Raji (cell line): ENCODE data around the gene ZBTB1.

Experiments used
- POLR2A ChIP-seq: IDR thresholded peaks from 2 replicates; pipeline ENCODE4 v1.6.1; 2011; ENCODE audit warnings: low read depth, low read length, control low read depth; ENCODE audit not compliant: insufficient read depth

Gene ZBTB1

DNA sequence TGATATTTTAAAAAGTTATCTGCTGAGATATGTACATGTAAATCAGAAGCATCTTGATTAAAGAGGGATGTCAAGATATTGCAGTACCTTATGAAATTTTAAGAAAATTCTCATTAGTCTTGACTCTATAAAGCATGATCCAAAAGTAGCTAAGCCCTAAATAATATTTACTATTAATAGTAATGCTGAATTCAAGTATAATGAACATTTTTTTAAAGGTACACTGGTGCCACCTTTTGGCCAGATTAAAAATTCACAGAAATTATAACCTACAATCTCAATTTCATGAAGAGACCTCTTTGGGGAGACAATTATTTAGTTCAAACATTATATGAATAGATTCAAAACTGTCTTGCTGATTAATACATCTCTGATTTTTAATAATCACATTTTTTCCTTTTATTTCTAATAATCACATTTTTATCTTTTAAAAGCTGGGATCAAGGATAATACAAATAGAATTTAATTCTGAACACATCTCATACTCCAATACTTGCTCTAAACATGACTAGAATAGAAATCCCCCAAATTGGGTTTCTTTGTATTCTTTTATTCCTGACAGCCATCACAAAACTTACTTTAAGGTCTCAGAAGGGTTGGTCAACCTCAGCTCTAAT, 25.8 kb upstream of the ZBTB1 start:
- no peak for TF ChIP-seq POLR2A

DNA sequence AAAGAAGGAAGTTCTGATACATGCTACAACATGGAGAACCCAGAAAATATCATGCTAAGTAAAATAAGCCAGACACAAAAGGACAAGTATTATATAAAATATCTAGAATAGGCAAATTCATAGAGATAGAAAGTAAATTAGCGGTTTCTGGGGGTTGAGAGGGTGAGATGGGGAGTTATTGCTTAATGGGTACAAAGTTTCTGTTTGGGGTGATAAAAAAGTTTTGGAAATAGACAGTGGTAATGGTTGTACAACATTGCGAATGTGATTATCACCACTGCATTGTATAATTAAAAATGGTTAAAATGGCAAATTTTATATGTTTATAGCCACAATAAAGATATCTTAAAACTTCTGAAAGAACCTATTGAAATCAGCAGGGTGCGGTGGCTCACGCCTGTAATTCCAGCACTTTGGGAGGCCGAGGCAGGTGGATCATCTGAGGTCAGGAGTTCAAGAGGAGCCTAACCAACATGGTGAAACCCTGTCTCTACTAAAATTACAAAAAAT, 15.9 kb upstream of the ZBTB1 start:
- TF ChIP-seq POLR2A: no peak

DNA sequence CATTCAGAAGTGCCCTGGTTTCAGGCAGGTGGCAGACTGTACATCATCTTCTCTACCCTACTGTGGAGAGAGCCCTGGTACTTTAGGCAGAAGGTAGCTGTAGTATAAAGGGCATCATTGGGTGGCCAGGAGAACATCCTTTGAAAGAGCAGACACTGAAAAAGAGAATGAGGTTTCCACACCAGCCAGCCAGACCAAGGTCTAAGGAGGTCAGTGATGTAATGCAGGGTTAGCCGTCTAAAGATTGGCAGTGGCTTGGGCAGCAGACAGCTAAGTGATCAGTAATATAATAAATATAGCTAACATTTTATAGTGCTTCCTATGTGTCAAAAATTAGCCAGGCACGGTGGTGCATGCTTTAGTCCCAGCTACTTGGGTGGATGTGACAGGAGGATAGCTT, 12.9 kb upstream of the ZBTB1 start:
- no peak for TF ChIP-seq POLR2A

DNA sequence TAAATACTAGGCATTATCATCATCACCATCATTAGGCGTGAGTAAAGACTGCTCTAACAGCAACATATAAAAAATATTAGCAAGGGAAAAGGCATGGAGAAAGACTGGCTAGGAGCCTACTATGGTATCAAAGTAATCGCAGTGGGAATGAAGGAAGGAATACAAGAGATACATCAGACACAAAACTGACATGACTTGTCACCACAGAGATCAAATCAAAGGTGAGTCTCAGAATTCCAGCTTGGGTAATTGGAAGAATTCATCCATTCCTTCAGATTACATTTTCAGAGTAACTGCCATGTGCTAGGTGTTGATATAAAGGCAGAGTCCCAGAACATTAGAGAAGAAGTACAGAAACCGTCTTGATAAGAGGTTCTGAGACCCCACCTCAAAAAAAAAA, 11.1 kb upstream of the ZBTB1 start:
- no peak for TF ChIP-seq POLR2A

DNA sequence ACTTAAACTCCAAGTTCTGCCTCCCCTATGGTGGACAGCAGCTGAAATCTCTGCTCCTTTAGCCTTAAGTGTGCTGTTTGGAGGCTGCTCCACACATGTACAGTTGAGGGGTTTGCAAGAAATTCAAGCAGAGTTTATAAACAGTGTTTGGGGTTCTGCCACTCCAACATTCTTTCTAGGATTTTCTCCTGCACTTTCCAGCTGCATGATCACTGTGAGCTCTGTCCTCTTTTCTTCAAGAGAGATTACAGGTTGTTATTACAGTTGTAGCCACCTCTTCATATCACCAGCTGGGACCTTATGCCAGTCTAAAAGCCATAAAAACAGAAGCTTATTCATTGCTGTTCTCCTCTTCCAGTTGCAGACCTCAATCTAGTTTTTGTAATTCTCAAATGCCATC, 9.3 kb upstream of the ZBTB1 start:
- TF ChIP-seq POLR2A: no peak

DNA sequence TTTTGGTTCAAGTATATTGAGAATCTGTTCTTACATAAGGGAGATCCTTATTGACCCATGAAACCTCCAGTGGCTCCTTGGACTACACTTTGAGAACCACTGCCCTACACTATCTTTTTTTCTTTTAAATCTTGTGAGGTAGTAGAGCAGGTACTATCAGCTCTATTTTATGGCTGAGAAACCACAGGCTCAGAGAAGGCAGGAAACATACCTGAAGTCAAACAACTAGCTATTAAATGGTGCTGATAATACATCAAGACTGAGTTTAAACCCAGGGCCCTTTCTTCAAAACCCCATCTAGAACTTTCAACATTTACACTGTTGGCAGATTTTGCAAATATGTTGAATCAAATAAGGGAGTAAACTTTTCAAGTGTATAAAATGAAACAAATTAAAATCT, 7.8 kb upstream of the ZBTB1 start:
- no peak for TF ChIP-seq POLR2A

DNA sequence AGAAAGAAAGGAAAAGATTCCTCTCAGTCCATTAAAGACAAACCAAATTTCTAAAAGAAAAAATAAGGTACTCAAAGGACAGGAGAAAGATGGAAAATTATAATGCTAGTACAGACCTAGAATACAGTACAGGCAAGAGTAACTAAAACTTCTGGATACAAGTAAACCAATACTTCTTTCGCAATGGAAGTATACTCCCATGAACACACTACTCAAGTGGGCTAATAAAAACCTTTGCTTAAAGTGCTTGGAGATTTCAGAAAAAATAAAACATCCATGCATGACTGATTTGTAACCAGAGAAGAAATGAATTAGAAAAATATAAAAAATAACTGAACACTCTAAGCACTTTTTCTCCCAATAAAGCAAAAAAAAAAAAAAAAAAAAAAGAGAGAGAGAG, 4.5 kb upstream of the ZBTB1 start:
- no peak for TF ChIP-seq POLR2A

DNA sequence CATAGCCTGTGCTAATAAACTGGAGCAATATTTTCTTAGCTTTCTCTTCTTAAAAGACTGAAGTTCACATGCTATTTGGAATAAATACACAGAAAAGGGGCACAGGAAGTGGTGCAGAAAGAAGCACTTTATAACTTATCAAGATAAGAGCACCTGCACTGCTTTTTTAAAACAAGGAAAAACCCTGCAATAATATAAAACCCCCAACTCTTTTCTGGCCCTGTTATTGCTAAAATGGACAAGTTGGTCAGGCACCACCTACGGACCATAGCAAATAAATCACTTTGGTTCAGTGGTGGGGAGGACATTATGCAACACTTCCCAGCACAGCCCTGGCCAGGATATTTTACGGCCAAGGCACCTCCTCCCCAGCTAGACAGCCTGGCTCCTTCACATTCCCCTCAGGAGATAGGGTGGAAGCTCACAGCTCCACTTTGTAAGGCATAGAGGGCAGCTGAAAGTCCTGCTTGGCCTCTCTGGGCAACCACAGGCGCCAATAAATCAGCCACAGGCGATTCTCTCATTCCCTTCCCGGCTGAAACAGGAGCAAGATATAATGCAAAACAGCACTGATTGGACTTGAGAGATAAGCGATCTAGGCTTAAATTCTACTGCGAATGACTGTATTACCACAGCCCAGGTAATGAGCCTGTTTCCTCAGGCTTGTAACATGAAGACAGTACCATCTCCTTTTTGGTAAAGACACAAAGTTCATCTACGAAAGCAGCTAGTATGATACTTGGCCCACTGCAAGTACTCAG, 3.0 kb upstream of the ZBTB1 start:
- no peak for TF ChIP-seq POLR2A

DNA sequence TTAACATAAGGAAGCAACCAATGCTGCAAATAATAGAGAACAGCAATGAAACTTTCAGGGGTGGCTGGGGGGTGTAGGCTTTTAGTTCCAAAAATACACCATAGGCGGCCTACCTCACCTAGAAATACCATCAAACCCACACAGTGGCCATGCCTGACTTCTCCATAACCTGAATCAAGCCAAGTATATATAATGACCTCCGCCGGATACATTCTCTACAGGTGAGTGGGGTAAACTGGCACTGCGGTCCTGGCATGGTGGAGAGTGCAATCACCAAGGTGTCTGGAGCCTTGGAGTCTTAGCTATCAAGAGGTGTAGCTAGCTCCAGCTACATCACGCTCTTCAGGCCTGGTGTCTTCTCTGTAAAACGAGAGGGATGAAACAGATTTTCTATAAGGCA, 2.1 kb upstream of the ZBTB1 start:
- 0 out of 2 replicates have a peak, but pooled peaks have one; percentile 28 for TF ChIP-seq POLR2A

DNA sequence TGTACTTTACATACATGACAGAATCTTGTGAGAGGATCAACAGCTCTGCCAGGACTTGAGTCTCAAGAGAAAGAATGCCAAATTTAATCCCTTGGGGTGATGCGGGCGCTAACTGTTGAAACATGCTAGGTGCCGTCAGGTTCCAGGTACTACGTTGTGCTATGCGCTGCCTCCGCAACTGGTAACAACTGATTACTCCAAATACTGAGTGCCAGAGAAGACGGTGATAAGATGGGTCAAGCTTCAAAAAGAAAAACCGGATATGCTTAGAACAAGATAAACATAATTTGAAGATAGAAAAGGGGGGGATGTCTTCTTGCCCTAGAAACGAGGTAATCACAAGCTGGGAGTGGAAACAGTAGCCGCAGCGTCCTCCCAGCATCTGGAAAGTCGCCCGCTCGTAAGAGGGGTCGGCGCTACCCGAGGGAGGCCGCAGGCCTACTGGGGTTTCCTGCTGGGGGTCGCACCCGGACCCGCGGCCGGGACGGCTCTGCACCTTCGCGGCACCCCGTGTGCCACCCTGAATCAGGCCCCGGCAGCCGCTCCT, 1.6 kb upstream of the ZBTB1 start:
- no peak for TF ChIP-seq POLR2A

DNA sequence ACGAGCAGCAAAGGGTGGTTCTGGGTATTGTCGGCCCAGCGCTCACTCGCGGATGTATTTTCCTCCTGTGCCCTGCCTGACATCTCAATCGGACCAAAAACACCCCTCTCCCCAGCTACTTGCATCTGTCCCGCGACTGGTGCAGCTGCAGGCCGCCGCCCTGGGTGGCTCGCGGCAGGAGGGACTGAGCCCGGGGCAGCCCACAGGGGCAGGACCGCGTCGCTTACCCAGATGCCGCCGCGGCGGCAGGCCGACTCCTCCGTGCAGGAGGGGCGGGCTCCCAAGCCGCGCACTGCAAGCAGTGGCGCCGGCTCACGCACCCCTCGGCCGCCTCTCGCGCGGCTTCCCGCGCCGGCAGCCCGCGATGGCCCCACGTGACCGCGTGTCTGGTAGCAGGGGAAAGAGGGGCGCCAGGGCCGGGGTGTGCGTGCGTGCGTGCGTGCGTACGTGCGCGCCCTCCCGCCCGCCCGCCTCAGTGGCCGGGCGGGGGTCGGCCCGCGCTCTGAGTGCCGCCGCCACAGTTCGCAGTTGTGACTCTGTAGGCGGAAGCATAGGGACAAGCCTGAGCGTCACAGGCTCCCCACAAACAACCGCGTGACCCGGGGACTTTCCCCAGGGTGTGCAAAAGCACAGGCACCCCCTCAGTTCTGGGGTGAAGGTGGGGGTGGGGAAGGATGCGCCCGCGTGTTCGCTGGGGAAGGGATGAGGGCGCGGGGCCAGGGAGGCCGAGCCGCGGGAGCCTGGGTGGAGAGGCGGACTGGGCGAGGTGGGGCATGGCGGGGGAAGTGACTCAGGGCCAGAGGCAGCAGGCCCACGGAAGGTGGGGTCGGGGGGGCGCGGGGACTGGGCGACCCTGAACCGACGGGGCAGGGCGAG, 898 bp upstream of the ZBTB1 start, which contains the start of gene ZBTB25:
Gene ZBTB25, minus strand, starts transcription at position 405 of the 876 bp plus-strand sequence. CDS start 13,305 bp downstream, outside the sequence.
- peak; percentile 83 for TF ChIP-seq POLR2A

DNA sequence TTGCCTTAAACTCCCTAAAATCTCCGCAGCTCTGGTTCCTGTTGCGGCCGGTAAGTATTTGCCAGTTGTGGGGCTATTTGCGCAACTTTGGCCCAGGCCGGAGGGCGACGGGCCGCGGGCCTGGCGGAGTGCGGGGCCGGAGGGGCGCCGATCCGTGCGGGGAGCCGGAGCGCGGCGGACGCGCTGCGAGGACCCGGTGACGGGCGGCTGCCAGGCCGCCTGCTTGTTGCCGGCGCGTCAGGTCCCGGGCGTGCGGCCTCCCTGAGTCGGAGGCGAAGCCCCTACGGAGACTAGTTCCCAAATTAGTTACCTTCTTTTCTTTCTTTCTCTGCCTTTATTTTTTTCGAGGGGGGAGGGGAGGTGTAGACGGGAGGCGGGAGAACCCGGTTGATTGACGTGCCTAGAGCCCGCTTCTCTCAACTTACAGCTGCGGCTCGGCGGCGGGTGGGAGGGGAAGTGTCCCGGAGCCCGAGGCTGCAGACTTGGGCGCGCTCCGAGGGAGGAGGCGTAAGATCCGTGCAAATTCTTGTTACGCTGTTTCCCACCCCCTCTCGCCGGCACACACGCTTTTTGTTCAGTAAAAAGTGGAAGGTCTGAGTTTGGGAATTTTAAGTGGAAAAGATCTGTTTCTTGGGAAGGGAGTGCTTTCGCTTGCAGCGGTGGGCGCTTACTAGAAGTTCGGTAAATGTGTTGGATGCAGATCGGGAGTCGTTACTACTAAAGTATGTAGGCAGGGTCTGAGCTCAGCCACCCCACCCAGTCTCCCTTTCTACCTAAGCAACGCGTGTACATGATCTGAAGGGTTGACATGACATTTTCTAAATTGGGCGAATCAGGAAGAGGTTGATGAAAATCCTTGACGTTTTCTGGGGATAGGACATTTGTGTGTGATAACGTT, 576 bp downstream of the ZBTB1 start:
- peak; percentile 31; the same call in 1 of the 2 replicates for TF ChIP-seq POLR2A

DNA sequence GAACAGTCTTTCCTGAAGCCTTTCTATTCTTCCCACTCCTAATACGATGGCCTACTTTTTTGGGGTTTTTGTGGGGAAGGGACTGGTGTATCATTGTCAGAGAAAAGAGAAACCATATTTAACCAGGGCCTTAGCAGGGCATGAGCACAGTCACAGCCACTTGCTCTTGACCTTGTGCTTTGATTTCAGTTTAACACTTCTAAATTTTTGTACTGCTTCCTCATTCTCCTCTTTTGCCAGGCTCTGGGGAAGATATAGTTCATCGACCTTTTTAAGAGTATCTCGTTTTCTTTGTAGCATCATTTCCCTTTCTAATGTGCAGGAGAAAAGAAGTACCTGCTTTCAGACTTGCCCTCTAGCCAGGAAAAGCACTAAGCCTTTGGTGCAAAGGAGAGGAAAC, 2.2 kb downstream of the ZBTB1 start:
- no peak for TF ChIP-seq POLR2A

DNA sequence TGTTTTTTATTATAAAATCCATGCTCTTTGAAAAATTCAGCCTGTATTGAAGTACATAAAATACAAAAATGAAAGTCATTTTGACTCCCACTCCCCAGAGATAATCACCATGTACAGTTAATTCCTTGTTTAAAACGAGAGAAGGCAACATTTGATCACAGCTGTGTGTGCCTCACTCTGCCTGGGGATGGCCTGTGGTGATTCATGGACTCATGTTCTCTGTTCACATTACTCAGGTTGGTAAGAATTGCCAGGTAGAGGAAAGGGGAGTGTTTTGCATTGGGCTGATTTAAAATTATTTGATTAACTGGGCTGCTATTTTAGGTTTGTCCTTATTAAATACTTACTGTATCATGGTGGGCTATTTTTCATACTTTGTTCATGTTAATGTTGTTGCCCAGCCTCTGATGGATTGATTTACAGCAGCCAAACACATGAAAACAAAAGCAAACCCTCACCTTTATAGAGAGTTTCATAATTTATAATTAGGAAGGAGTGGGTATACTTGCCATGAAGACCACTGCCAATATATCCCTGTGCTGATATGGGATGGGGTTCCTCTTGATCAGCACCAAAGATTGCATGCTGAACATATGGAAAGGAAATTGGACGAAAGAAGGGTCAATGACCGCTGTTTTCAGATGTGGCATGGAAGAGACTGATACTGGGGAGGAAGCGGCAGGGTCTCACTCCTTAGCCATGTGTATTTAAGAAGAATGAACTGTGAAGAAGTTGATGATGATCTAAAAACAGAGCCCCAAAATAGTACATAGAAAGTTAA, 3.0 kb downstream of the ZBTB1 start:
- no peak for TF ChIP-seq POLR2A

DNA sequence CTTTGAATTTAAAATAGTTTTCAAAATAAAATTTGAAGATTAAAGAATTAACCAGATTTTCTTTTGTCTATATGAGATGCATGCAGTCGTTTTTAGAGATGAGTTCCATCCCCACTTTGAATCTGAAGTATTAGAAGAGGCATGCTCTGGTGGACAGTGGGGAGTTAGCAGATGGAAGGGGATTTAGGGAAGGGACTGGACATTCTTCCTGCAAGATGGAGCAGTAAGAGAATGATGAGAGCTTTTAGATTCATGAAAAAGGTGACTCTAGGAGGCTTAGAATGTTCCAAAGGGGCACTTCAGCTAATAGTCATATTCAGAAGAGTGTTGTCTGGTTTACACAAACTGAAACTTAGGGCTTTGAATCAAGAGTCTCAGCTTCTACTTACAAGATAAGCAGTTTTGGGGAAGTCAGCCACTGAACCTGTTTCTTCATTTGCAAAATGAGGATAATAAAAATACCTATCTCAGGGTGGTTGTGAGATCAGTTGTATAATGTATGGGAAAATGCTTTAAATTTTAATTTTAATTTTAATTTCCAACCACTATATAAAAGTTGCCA, 3.7 kb downstream of the ZBTB1 start:
- TF ChIP-seq POLR2A: no peak
